OCI-LY1 (cell line): Measurements from ENCODE around the gene CD2.

Experiments
- CTCF ChIP-seq: fragments of 200-600 bp; sonication (generic), shearing (Covaris generic); IDR thresholded peaks from 2 replicates; pipeline ENCODE4 v1.5.1; 2017; ENCODE audit warnings: mild to moderate bottlenecking, antibody characterized with exemption, low read length, moderate library complexity, mixed read lengths
- EZH2 ChIP-seq: fragments of 200-600 bp; sonication (generic), shearing (Covaris generic); IDR thresholded peaks from 2 replicates; pipeline ENCODE4 v1.8.0; 2017; ENCODE audit warnings: borderline replicate concordance, mixed run types, mild to moderate bottlenecking, antibody characterized with exemption, low read length, moderate library complexity, mixed read lengths

- TF ChIP-seq CTCF (no peak), EZH2 (no peak)
Measured at GRCh38 chr1:116764906-116765862, 11.0 kb downstream of the CD2 start.
